Measurements from ENCODE around the gene ANKS4B. TPM values are rescaled to one million over a fixed set of nuclear protein-coding genes. Genes with fewer than 3 reads are reported as not detected.

The ANKS4B gene
- polyA plus RNA-seq, 3 donors: not detected

- Histone ChIP-seq H2AFZ (ENCODE audit: insufficient read depth, low read depth, low read length, poor library complexity, severe bottlenecking) (no peak overlapping the region), H3K4me2 (replicated peaks; ENCODE audit: extremely low read depth, low read length, poor library complexity, severe bottlenecking) (no peak overlapping the region), H3K4me3 (replicated peaks in 1 of 3; ENCODE audit: low read depth in 2 of 3, low read length in 3 of 3) (no peak overlapping the region), H3K9ac (ENCODE audit: insufficient read depth, low read length, poor library complexity, severe bottlenecking) (no peak overlapping the region), H3K27me3 (ENCODE audit: control insufficient read depth in 2 of 2, insufficient read depth in 2 of 2, low read length in 2 of 2) (no peaks in the 10 kb centered on the region), H3K4me1 (ENCODE audit: control insufficient read depth in 1 of 2, insufficient read depth in 2 of 2, low read length in 2 of 2) (no peaks in the 10 kb centered on the region), H4K20me1 (ENCODE audit: insufficient read depth, low read length) (no peaks in the 10 kb centered on the region), H3K27ac (ENCODE audit: low read depth in 1 of 2, low read length in 2 of 2) (no peak overlapping the region), H3K36me3 (replicated peaks in 1 of 2; ENCODE audit: control insufficient read depth in 1 of 2, insufficient read depth in 2 of 2, low read length in 2 of 2) (no peaks in the 10 kb centered on the region), H3K9me3 (replicated peaks in 1 of 2; ENCODE audit: control insufficient read depth in 1 of 2, insufficient read depth in 1 of 2, low read length in 2 of 2) (no peaks in the 10 kb centered on the region), H3K79me2 (ENCODE audit: insufficient read depth, low read length) (no peaks in the 10 kb centered on the region)
- Mint-ChIP-seq H3K4me1 (no peaks in the 10 kb centered on the region), H3K9me3 (no peaks in the 10 kb centered on the region), H3K27me3 (ENCODE audit: low read depth in 3 of 3) (peaks cover 0 to 10% (median 10%) of the 10 kb centered on the region in 3 donors), H3K36me3 (no peaks in the 10 kb centered on the region), H3K27ac (no peak overlapping the region), H3K4me3 (no peak overlapping the region)
- no peak for TF ChIP-seq CTCF (IDR thresholded peaks at IDR 0.05)
- no CpG with 5 or more reads among the region's 2 CpGs for WGBS (ENCODE audit: insufficient coverage)
- no peak for DNase-seq
- intact Hi-C loops (cut with micrococcal nuclease): no loop called here
Observed at GRCh38 chr16:21256636-21257035, 23.1 kb downstream of the ANKS4B start.

GRCh38 chr16:21257284-21257683 is 23.8 kb downstream of the ANKS4B start:
- Histone ChIP-seq H3K9me3 (replicated peaks in 1 of 2; ENCODE audit: control insufficient read depth in 1 of 2, insufficient read depth in 1 of 2, low read length in 2 of 2) (no peaks in the 10 kb centered on the region), H3K36me3 (replicated peaks in 1 of 2; ENCODE audit: control insufficient read depth in 1 of 2, insufficient read depth in 2 of 2, low read length in 2 of 2) (no peaks in the 10 kb centered on the region), H3K27me3 (ENCODE audit: control insufficient read depth in 2 of 2, insufficient read depth in 2 of 2, low read length in 2 of 2) (no peaks in the 10 kb centered on the region), H3K4me1 (ENCODE audit: control insufficient read depth in 1 of 2, insufficient read depth in 2 of 2, low read length in 2 of 2) (no peaks in the 10 kb centered on the region), H3K4me3 (replicated peaks in 1 of 3; ENCODE audit: low read depth in 2 of 3, low read length in 3 of 3) (no peak overlapping the region), H2AFZ (ENCODE audit: insufficient read depth, low read depth, low read length, poor library complexity, severe bottlenecking) (no peak overlapping the region), H3K4me2 (replicated peaks; ENCODE audit: extremely low read depth, low read length, poor library complexity, severe bottlenecking) (no peak overlapping the region), H3K9ac (ENCODE audit: insufficient read depth, low read length, poor library complexity, severe bottlenecking) (no peak overlapping the region), H3K27ac (ENCODE audit: low read depth in 1 of 2, low read length in 2 of 2) (no peak overlapping the region), H3K79me2 (ENCODE audit: insufficient read depth, low read length) (no peaks in the 10 kb centered on the region), H4K20me1 (ENCODE audit: insufficient read depth, low read length) (no peaks in the 10 kb centered on the region)
- H3K9me3 Mint-ChIP-seq: no peaks in the 10 kb centered on the region
- H3K4me3 Mint-ChIP-seq: no peak overlapping the region
- no peaks in the 10 kb centered on the region for H3K4me1 Mint-ChIP-seq
- H3K27me3 Mint-ChIP-seq (ENCODE audit: low read depth in 3 of 3): peaks cover 0 to 10% (median 10%) of the 10 kb centered on the region in 3 donors
- no peaks in the 10 kb centered on the region for H3K36me3 Mint-ChIP-seq
- no peak for DNase-seq
- intact Hi-C loops (cut with micrococcal nuclease): no loop called here
- no peak overlapping the region for H3K27ac Mint-ChIP-seq
- WGBS (ENCODE audit: insufficient coverage): 81% methylated on average over 2 of the region's 4 CpGs
- no peak for TF ChIP-seq CTCF (IDR thresholded peaks at IDR 0.05)

Measured in CD14-positive monocyte (primary cell).